Activated T-cell treated with anti-CD3 and anti-CD28 coated beads, Interleukin-2, amount 50 U/mL, for 4 hours (primary cell): Measurements from ENCODE around the gene LCP2. TPM values are rescaled to one million over a fixed set of nuclear protein-coding genes. Genes with fewer than 3 reads are reported as not detected.
A peak's percentile ranks its signal among the peaks of the same experiment; 100 is the strongest.

Experiments
- ATAC-seq, 2 donors: fragments of 200-7000 bp; cut with Tn5 transposase; one replicate each; pipeline ENCODE4 v1.10.0; 2021
- DNase-seq: peaks from one replicate; pipeline ENCODE4 v3.0.0-alpha.2; 2020
- H3K27me3 Mint-ChIP-seq: one replicate; pipeline ENCODE4 v1.8.0; 2021; ENCODE audit warnings: low read depth, mixed read lengths
- H3K36me3 Mint-ChIP-seq: one replicate; pipeline ENCODE4 v1.8.0; 2022; ENCODE audit warnings: mixed read lengths; ENCODE audit not compliant: insufficient read depth
- H3K4me1 Mint-ChIP-seq: one replicate; pipeline ENCODE4 v1.8.0; 2021; ENCODE audit warnings: low read depth, mixed read lengths
- H3K4me3 Mint-ChIP-seq: one replicate; pipeline ENCODE4 v1.8.0; 2021; ENCODE audit warnings: mild to moderate bottlenecking, moderate library complexity, mixed read lengths
- H3K9me3 Mint-ChIP-seq: one replicate; pipeline ENCODE4 v1.8.0; 2021; ENCODE audit warnings: mixed read lengths
- total RNA-seq, 3 donors: library from RNA; stranded (reverse); gene quantifications; one replicate each; pipeline ENCODE4 v1.2.1, GENCODE V29; 2021

The LCP2 gene
- total RNA-seq, 3 donors from 2014 or later: 93.0 to 136 (median 132) TPM

GRCh38 chr5:170332058-170332457 lies 34.5 kb upstream of the LCP2 start:
- Mint-ChIP-seq H3K9me3 (no peaks in the 10 kb centered on the region), H3K27me3 (no peaks in the 10 kb centered on the region), H3K4me1 (peaks cover 17% of the 10 kb centered on the region), H3K36me3 (no peaks in the 10 kb centered on the region), H3K4me3 (no peak overlapping the region)
- no peak for ATAC-seq
- DNase-seq: no peak

- no peak for ATAC-seq
- DNase-seq: no peak
- H3K4me3 Mint-ChIP-seq: no peak overlapping the region
- H3K36me3 Mint-ChIP-seq: no peaks in the 10 kb centered on the region
- H3K9me3 Mint-ChIP-seq: no peaks in the 10 kb centered on the region
- H3K4me1 Mint-ChIP-seq: peaks cover 6% of the 10 kb centered on the region
- no peaks in the 10 kb centered on the region for H3K27me3 Mint-ChIP-seq
Measured at GRCh38 chr5:170330568-170331054, 33.0 kb upstream of the LCP2 start.

GRCh38 chr5:170329524-170329923 lies 31.9 kb upstream of the LCP2 start:
- DNase-seq: no peak
- H3K27me3 Mint-ChIP-seq: no peaks in the 10 kb centered on the region
- H3K4me1 Mint-ChIP-seq: peaks cover 7% of the 10 kb centered on the region
- no peak overlapping the region for H3K4me3 Mint-ChIP-seq
- ATAC-seq: no peak
- H3K9me3 Mint-ChIP-seq: no peaks in the 10 kb centered on the region
- no peaks in the 10 kb centered on the region for H3K36me3 Mint-ChIP-seq

GRCh38 chr5:170327829-170328228 lies 30.3 kb upstream of the LCP2 start:
- no peaks in the 10 kb centered on the region for H3K9me3 Mint-ChIP-seq
- H3K27me3 Mint-ChIP-seq: no peaks in the 10 kb centered on the region
- no peak overlapping the region for H3K4me3 Mint-ChIP-seq
- no peak for ATAC-seq
- H3K4me1 Mint-ChIP-seq: peaks cover 9% of the 10 kb centered on the region
- no peaks in the 10 kb centered on the region for H3K36me3 Mint-ChIP-seq
- no peak for DNase-seq

- H3K4me3 Mint-ChIP-seq: no peak overlapping the region
- H3K9me3 Mint-ChIP-seq: no peaks in the 10 kb centered on the region
- peaks cover 9% of the 10 kb centered on the region for H3K4me1 Mint-ChIP-seq
- H3K27me3 Mint-ChIP-seq: no peaks in the 10 kb centered on the region
- no peak for ATAC-seq
- no peak for DNase-seq
- no peaks in the 10 kb centered on the region for H3K36me3 Mint-ChIP-seq
Measured at GRCh38 chr5:170327168-170327567, 29.6 kb upstream of the LCP2 start.

- Mint-ChIP-seq H3K36me3 (no peaks in the 10 kb centered on the region), H3K9me3 (no peaks in the 10 kb centered on the region), H3K4me1 (peaks cover 27% of the 10 kb centered on the region), H3K4me3 (no peak overlapping the region), H3K27me3 (no peaks in the 10 kb centered on the region)
- ATAC-seq: no peak
- no peak for DNase-seq
Measured at GRCh38 chr5:170319301-170319700, 21.7 kb upstream of the LCP2 start.

GRCh38 chr5:170317499-170317898 lies 19.9 kb upstream of the LCP2 start:
- no peak for ATAC-seq
- no peaks in the 10 kb centered on the region for H3K9me3 Mint-ChIP-seq
- H3K36me3 Mint-ChIP-seq: no peaks in the 10 kb centered on the region
- H3K4me3 Mint-ChIP-seq: no peak overlapping the region
- H3K4me1 Mint-ChIP-seq: peaks cover 45% of the 10 kb centered on the region
- no peak for DNase-seq
- no peaks in the 10 kb centered on the region for H3K27me3 Mint-ChIP-seq

GRCh38 chr5:170316937-170317336 lies 19.4 kb upstream of the LCP2 start:
- ATAC-seq (no peak), DNase-seq (no peak)
- Mint-ChIP-seq H3K27me3 (no peaks in the 10 kb centered on the region), H3K36me3 (no peaks in the 10 kb centered on the region), H3K4me3 (no peak overlapping the region), H3K4me1 (peaks cover 50% of the 10 kb centered on the region), H3K9me3 (no peaks in the 10 kb centered on the region)

- H3K36me3 Mint-ChIP-seq: peaks cover 1% of the 10 kb centered on the region
- ATAC-seq (no peak), DNase-seq (no peak)
- H3K27me3 Mint-ChIP-seq: no peaks in the 10 kb centered on the region
- peaks cover 67% of the 10 kb centered on the region for H3K4me1 Mint-ChIP-seq
- no peaks in the 10 kb centered on the region for H3K9me3 Mint-ChIP-seq
- no peak overlapping the region for H3K4me3 Mint-ChIP-seq
Measured at GRCh38 chr5:170315154-170315553, 17.6 kb upstream of the LCP2 start.

GRCh38 chr5:170314541-170315095 lies 17.0 kb upstream of the LCP2 start:
- DNase-seq (no peak), ATAC-seq (no peak)
- H3K9me3 Mint-ChIP-seq: no peaks in the 10 kb centered on the region
- H3K4me1 Mint-ChIP-seq: peaks cover 71% of the 10 kb centered on the region
- peaks cover 1% of the 10 kb centered on the region for H3K36me3 Mint-ChIP-seq
- no peak overlapping the region for H3K4me3 Mint-ChIP-seq
- H3K27me3 Mint-ChIP-seq: no peaks in the 10 kb centered on the region

- no peak for ATAC-seq
- peak overlapping the region; percentile 43 for H3K4me3 Mint-ChIP-seq
- peaks cover 69% of the 10 kb centered on the region for H3K4me1 Mint-ChIP-seq
- DNase-seq: no peak
- no peaks in the 10 kb centered on the region for H3K27me3 Mint-ChIP-seq
- H3K36me3 Mint-ChIP-seq: peaks cover 2% of the 10 kb centered on the region
- H3K9me3 Mint-ChIP-seq: no peaks in the 10 kb centered on the region
Measured at GRCh38 chr5:170313816-170314215, 16.2 kb upstream of the LCP2 start.

- Mint-ChIP-seq H3K27me3 (no peaks in the 10 kb centered on the region), H3K4me3 (peak overlapping the region; percentile 85), H3K4me1 (peaks cover 69% of the 10 kb centered on the region), H3K36me3 (peaks cover 2% of the 10 kb centered on the region), H3K9me3 (no peaks in the 10 kb centered on the region)
- DNase-seq (peak; percentile 47), ATAC-seq (peak; percentile 60 to 62)
Measured at GRCh38 chr5:170313344-170313743, 15.8 kb upstream of the LCP2 start.

GRCh38 chr5:170312666-170313065 lies 15.1 kb upstream of the LCP2 start:
- Mint-ChIP-seq H3K27me3 (no peaks in the 10 kb centered on the region), H3K9me3 (no peaks in the 10 kb centered on the region), H3K4me1 (peaks cover 66% of the 10 kb centered on the region), H3K36me3 (peaks cover 2% of the 10 kb centered on the region), H3K4me3 (peak overlapping the region; percentile 85)
- ATAC-seq (peak; percentile 92), DNase-seq (peak; percentile 76)

GRCh38 chr5:170312301-170312595 lies 14.7 kb upstream of the LCP2 start:
- H3K27me3 Mint-ChIP-seq: no peaks in the 10 kb centered on the region
- H3K36me3 Mint-ChIP-seq: peaks cover 2% of the 10 kb centered on the region
- H3K9me3 Mint-ChIP-seq: no peaks in the 10 kb centered on the region
- peaks cover 64% of the 10 kb centered on the region for H3K4me1 Mint-ChIP-seq
- H3K4me3 Mint-ChIP-seq: peak overlapping the region; percentile 85
- no peak for DNase-seq
- no peak for ATAC-seq

GRCh38 chr5:170311511-170312300 lies 14.1 kb upstream of the LCP2 start:
- no peak for DNase-seq
- H3K4me1 Mint-ChIP-seq: peaks cover 68% of the 10 kb centered on the region

More at GRCh38 chr5:170311511-170312300, 14.1 kb upstream of the LCP2 start:
- ATAC-seq: no peak
- H3K4me3 Mint-ChIP-seq: peak overlapping the region; percentile 85
- peaks cover 2% of the 10 kb centered on the region for H3K36me3 Mint-ChIP-seq
- H3K27me3 Mint-ChIP-seq: no peaks in the 10 kb centered on the region
- H3K9me3 Mint-ChIP-seq: no peaks in the 10 kb centered on the region
